NB4 (cell line): ENCODE data around the gene SMIM23.

ENCODE experiments used
- DNase-seq: peaks from one replicate; pipeline ENCODE4 v3.0.0; 2010; ENCODE audit warnings: low read depth
- H3K4me3 ChIP-seq: one replicate; pipeline ENCODE4 v1.5.1; 2011; ENCODE audit warnings: mild to moderate bottlenecking, low read depth, low read length, moderate library complexity
- MYC ChIP-seq: IDR thresholded peaks from 2 replicates; pipeline ENCODE4 v1.6.1; 2011; ENCODE audit warnings: low read depth, low read length
- POLR2A ChIP-seq: IDR thresholded peaks from 2 replicates; pipeline ENCODE4 v1.6.1; 2011; ENCODE audit warnings: mild to moderate bottlenecking; ENCODE audit not compliant: insufficient read length; ENCODE audit errors: extremely low read depth
- TF ChIP-seq, protein P1 (sequence below): IDR thresholded peaks from one replicate; pipeline ENCODE4 v1.5.1; 2012; ENCODE audit warnings: low read depth, low read length
- TF ChIP-seq, protein P2 (sequence below): IDR thresholded peaks from 2 replicates; pipeline ENCODE4 v1.6.1; 2011; ENCODE audit warnings: low read depth, low read length

Gene SMIM23

GRCh38 chr5:171805746-171806145, 20.1 kb downstream of the SMIM23 start:
- no peak for DNase-seq
- TF ChIP-seq, protein P1, sequence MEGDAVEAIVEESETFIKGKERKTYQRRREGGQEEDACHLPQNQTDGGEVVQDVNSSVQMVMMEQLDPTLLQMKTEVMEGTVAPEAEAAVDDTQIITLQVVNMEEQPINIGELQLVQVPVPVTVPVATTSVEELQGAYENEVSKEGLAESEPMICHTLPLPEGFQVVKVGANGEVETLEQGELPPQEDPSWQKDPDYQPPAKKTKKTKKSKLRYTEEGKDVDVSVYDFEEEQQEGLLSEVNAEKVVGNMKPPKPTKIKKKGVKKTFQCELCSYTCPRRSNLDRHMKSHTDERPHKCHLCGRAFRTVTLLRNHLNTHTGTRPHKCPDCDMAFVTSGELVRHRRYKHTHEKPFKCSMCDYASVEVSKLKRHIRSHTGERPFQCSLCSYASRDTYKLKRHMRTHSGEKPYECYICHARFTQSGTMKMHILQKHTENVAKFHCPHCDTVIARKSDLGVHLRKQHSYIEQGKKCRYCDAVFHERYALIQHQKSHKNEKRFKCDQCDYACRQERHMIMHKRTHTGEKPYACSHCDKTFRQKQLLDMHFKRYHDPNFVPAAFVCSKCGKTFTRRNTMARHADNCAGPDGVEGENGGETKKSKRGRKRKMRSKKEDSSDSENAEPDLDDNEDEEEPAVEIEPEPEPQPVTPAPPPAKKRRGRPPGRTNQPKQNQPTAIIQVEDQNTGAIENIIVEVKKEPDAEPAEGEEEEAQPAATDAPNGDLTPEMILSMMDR, result no peak
- TF ChIP-seq, protein P2, sequence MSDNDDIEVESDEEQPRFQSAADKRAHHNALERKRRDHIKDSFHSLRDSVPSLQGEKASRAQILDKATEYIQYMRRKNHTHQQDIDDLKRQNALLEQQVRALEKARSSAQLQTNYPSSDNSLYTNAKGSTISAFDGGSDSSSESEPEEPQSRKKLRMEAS, result no peak
- no peak for TF ChIP-seq MYC
- TF ChIP-seq POLR2A, result no peak
- no peak overlapping the region for H3K4me3 ChIP-seq

DNA sequence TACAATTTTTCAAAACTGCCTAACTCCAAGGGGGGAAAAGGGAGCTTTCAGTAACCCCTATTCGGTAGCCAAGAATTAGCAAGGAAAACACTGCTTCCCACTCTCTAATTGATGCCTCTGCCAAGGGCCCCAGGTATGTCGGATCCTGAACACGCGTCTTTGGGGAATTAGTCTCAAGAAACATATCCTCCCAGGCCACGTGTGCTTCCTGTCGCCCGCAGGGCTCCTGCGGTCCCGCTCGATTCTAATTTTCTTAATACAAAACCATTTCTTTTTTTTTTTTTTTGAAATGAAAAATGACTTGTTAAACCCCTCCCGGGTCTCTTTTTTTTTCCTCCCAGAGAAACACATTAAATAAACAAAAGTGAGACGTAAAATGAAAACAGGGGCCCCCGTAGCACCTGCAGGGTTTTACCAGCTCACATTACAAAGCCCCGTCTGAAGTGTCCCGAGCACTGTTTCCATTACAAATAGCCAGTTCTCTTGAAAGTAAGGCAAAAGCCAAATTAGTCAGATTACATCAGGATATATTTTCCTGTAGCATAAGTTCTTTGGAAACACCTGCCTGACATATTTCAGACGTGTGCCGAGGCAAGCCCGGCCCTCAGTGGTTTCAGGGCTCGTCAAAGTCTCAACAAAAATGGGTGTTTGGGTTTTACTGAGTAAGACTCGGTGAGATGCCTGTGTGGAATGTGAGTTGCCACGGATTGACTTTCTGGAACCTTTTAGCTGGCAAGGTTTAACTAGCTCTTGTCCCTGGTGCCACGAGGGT, 21.5 kb downstream of the SMIM23 start:
- H3K4me3 ChIP-seq, result no peak overlapping the region
- no peak for DNase-seq
- TF ChIP-seq POLR2A, result no peak
- TF ChIP-seq, protein P2, result no peak

DNA sequence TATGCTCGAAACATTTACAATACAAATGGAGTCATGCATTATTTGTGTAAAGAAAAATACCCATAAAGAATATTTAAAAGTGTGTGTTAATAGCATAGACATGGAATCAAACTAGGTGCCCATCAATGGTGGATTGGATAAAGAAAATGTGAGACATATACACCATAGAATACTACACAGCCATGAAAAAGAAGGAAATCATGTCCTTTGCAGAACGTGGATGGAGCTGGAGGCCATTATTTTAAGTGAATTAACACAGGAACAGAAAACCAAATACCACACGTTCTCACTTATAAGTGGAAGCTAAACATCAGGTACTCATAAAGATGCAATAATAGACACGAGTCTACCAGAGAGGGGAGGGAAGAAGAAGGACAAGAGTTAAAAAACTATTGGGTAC, 22.8 kb downstream of the SMIM23 start:
- DNase-seq, result no peak
- H3K4me3 ChIP-seq, result no peak overlapping the region
- TF ChIP-seq, protein P1, result no peak
- TF ChIP-seq MYC (no peak), POLR2A (no peak)
- TF ChIP-seq, protein P2, result no peak

DNA sequence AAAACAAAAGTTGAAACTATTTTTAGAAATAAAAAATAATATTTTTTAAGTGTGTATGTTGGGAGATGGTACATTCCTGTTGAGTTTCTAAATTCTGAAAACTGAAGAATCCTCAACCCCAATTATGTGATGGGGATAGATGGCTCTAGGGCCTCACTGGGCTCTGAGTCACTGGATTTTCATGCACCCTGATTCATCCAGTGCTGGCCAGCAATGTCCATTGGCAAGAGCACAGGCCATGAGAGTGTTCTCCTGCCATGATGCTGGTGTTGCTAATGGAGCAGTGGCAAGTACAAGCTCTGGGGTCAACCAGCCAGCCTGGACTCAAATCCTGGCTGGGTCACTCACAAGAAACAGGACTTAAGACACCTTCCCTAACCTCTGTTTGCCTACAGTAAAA, 23.3 kb downstream of the SMIM23 start:
- TF ChIP-seq, protein P2, result no peak
- TF ChIP-seq, protein P1, result no peak
- TF ChIP-seq MYC, result no peak
- no peak for TF ChIP-seq POLR2A
- DNase-seq, result no peak
- no peak overlapping the region for H3K4me3 ChIP-seq

DNA sequence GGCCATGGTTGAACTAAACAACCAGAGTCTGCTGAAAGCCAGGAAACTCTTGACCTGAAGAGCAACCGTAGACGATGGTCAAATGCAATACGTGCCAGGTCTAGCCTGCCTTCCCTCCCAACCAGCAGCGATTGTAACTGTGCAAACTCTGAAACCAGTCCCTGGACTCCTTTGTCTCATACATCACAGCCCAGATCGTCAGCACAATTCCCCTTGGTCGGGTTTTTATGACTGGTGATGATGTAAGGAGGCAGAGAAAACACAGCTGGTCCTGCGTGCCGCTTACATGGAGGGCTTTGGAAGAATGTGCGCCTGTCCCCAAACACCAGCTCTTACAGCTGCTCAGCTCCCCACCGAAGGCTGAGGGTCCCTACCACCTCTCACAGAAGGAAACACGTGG, 24.6 kb downstream of the SMIM23 start:
- H3K4me3 ChIP-seq, result no peak overlapping the region
- no peak for DNase-seq
- TF ChIP-seq, protein P2, result no peak
- TF ChIP-seq, protein P1, result no peak
- TF ChIP-seq MYC (no peak), POLR2A (no peak)

- H3K4me3 ChIP-seq, result no peak overlapping the region
- TF ChIP-seq, protein P1, result no peak
- no peak for TF ChIP-seq POLR2A
- TF ChIP-seq MYC, result no peak
- TF ChIP-seq, protein P2, result no peak
- no peak for DNase-seq
Measured at GRCh38 chr5:171813270-171813669, 27.7 kb downstream of the SMIM23 start.
